Measurements from ENCODE around the gene TOGARAM2.
"Not testable (repeated sequence)": the region's sequence is repeated elsewhere in the genome, so short reads cannot be mapped to it uniquely, and the experiment has no call there.

TOGARAM2 gene

DNA sequence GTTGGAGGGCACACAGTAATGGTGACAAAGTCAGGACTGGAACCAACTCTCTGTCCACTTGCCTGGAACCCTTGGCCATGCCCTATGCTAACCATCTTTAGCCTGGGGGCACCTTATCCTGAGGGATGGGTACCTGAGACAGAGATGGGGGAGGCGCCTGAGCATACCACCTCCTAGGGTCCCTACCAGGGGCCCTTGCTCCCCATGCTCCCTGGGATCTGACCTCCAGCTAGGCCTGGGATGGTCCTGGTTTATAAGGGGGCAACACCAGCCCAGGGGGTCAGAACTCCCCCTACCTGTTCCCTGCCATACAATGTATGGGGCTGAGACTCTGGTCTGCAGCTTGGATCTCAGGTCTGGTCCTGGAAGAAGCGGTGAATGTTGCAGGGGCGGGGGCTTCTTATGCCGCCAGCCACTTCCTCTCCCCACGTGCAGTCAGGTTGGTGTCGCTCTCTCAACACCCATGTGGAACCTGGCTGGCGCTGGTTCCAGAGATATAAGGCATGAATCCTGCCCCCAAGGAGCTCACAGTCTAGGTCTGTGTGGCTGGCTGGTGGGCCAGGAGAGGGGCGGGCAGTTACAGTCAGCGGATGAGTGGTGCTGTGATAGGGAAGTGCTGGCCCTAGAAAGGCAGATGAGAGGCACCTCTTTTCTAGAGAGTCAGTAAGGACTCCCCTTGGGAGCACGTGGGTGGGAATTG lies 3.8 kb upstream of the TOGARAM2 start:
- no peak for DNase-seq

DNA sequence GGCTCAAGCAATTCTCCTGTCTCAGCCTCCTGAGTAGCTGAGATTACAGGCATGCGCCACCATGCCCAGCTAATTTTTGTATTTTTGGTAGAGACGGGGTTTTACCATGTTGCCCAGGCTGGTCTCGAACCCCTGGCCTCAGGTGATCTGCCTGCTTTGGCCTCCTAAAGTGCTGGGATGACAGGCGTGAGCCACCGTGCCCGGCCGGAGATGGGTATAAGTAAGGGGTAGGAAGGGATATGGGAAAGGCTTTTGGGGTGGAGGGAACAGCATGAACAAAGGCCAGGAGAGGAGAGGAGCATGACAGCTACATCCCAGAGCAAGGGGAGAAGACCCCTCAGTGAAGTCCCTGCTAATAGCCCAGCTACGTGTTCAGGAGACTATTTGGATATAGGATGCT lies 3.1 kb upstream of the TOGARAM2 start:
- not testable (repeated sequence) for DNase-seq

DNA sequence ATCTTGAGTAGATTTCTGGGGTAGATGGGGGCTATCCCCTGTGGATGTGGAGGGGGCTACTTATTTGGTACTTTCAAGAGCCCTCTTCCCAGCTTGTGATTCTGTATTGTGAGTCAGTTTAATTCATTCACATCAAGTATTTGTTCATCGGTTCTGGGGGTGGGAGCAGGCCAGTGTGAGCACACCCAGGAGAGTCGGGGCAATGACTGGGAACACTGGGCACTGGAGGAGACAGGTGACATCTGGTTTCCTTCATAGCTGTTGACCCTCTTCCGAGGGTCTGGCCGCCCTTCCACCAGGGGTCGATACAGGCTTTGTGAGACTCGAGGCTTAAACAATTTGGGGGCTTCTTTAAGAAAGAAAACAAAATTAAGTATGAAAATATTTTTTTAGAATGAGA lies 2.5 kb upstream of the TOGARAM2 start:
- DNase-seq = no peak

GRCh38 chr2:28979041-28979440 lies 2.1 kb upstream of the TOGARAM2 start:
- DNase-seq = no peak

- no peak for DNase-seq
Measured at GRCh38 chr2:28979576-28980366, 1.3 kb upstream of the TOGARAM2 start.

DNA sequence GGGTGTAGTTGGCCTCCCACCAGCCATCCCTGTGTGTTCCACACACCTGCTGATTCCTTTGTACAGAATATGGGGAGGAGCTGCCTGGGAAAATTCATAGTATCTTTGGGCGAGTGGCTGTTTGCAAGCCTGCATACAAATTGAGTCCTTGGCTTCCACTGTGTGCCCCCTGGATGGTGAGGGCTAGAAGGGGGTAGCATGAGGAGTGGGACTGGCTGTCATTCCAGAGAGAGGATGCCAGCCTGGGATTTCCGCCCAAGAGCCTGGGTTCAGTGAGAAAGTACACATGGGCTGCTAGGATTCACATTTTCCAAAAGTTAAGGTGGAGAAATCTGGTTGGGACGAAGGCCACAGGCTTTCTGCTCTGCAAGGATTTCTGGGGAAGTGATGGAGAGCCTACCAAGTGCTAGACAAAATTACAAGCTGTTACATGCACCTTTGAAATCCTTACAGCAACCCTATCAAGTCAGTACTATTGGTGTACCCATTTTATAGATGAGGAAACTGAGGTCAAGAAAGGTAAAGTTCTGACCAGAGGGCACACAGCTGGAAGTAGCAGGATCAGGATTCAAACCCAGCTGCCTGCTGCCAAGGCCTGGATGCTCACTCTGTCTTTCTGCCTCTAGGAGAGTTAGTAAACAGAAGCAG lies 606 bp upstream of the TOGARAM2 start:
- no peak for DNase-seq

GRCh38 chr2:28981620-28982376 lies 700 bp downstream of the TOGARAM2 start:
- DNase-seq = no peak

GRCh38 chr2:28982381-28982950 lies 1.4 kb downstream of the TOGARAM2 start:
- DNase-seq = no peak

GRCh38 chr2:28986429-28986828 lies 5.3 kb downstream of the TOGARAM2 start:
- no peak for DNase-seq

DNA sequence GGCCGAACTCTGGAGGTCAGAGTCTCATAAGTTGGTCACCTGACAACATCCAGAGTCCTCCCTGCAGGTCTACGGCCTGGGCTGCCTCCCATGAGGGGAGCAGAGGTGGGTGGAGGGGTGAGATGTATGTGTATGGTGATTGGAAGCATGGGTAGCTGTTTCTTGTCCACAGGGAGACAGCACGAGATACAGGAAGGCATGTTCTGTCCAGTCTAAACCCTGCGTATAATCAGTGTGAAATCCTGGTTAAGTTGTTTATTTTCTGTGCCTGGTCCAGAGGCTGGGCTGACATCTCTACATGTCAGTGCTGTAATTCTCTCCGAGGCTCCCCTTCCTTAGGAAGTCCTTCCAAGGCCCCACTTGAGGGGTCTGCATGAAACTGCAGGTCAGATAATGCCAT lies 8.9 kb downstream of the TOGARAM2 start:
- DNase-seq = no peak

GRCh38 chr2:28990445-28990844 lies 9.3 kb downstream of the TOGARAM2 start:
- no peak for DNase-seq

- DNase-seq = no peak
Measured at GRCh38 chr2:28991021-28991420, 9.9 kb downstream of the TOGARAM2 start.

- DNase-seq = no peak
Measured at GRCh38 chr2:28991460-28991859, 10.4 kb downstream of the TOGARAM2 start.

DNA sequence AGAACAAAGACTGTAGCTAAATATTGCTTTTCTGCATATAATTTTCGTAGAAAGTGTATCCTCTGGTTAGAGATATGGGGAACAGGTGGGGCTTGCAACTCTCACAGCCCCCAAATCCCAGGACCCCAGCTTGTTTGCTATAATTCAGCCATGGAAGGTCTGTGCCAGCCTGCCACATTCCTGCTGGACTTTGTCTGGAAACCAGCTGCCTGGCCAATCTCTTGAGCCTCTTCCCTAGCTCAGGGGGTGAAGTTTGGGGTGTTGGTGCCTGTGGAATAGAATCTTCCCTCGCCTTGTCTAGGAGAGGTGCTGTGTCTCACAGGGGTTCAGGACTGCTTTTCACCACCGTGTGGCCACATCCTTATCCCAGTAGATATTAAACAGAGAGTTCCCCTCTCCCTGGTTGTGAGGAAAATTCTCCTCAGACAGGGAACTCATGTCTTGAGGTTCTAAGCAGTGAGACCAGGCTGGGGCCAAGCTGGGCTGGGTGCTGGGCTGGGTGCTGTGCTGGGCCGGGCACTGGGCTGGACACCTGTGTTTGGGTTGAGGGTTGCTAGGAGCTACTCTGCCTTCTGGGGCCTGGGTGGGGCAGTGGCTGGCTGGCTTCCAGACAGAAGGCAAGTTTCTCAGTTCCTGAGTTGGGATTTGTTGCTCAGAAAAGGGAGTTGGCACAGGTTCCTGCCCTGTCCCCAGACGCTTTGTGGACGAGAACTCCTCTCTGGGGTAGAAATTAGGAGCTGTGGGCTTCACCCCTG lies 12.3 kb downstream of the TOGARAM2 start:
- no peak for DNase-seq

- DNase-seq = no peak
Measured at GRCh38 chr2:28994074-28994473, 13.0 kb downstream of the TOGARAM2 start.

DNA sequence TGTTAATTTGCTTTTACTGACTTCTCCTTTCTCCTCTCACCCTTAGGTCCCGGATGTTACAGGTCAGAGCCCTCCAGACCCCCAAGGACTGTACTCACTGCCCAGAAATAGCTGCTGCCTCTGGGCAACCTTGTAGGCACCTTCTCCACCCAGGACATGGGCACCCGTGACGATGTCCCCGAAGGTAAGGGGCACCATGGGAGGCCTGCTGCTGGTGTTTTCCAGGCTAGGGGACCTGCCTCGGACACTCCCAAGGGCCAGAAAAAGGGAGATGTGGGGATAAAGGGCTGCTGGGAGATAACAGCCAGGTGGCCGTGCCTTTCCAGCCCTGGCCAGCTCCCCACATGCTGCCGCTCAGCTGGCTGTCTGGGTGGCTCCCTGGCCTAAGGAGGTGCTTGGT lies 13.6 kb downstream of the TOGARAM2 start:
- DNase-seq = no peak

DNA sequence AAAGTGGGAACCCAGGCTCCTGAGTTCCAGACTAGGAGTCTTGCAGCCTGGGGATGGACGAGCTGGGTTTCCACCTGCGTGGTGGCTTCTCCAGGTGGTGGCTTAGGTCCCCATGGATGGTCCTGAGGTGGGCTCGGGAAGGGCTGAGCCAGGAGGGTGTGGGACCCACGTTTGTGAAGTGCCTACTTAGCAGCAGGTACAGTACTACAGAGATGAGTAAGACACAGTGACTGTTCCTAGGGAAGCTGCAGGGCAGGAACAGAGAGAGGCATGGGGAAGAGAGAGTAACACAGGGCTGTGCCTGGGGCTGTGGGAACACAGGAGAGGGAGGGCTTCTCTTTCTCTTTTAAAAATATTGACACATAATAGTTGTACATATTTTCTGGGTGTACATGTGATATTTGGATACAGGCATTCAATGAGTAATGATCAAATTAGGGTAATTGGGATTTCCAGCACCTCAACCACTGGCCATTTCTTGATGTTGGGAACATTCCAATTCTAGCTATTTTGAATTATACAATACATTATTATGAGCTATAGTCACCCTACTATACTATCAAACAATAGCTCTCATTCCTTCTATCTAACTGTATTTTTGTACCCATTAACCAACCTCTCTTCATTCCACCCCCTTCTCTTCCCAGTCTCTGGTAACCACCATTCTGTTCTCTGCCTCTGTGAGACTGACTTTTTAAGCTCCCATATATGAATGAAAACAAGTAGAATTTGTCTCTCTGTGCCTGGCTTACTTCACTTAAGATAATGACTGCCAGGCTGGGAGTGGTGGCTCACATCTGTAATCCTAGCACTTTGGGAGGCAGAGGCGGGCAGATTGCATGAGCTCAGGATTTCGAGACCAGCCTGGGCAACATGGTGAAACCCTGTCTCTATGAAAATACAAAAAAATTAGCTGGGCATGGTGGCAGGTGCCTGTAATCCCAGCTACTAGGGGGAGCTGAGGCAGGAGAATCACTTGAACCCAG lies 15.0 kb downstream of the TOGARAM2 start:
- no peak for DNase-seq

DNA sequence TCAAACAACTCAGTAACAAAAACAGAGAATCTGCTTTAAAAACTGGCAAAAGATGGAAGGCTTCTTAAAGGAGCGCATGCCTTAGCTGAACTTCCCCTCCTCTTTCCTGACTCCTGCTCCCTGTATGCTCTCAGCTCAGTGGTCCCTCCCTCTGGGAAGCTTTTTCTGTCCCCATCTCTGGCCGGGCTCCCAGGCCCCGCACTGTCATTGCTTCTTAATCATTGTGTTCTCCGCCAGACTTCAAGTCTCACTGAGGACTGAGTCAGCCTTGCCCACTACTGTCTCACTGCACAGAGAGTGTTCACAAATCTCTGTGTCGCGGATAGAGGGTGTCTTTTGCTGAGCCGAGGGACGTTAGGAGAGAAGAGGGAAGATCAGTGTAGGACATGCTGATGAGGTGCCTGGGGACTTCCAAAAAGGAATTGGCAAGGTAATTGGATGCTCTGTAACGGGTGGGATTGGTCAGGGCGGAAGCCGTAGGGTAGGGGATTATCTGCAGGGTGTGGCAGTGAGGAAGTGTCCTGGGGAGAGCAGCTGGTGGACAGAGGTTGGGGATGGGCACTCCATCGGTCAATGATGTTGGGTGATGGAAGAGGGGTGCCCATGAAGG lies 16.2 kb downstream of the TOGARAM2 start:
- no peak for DNase-seq

DNA sequence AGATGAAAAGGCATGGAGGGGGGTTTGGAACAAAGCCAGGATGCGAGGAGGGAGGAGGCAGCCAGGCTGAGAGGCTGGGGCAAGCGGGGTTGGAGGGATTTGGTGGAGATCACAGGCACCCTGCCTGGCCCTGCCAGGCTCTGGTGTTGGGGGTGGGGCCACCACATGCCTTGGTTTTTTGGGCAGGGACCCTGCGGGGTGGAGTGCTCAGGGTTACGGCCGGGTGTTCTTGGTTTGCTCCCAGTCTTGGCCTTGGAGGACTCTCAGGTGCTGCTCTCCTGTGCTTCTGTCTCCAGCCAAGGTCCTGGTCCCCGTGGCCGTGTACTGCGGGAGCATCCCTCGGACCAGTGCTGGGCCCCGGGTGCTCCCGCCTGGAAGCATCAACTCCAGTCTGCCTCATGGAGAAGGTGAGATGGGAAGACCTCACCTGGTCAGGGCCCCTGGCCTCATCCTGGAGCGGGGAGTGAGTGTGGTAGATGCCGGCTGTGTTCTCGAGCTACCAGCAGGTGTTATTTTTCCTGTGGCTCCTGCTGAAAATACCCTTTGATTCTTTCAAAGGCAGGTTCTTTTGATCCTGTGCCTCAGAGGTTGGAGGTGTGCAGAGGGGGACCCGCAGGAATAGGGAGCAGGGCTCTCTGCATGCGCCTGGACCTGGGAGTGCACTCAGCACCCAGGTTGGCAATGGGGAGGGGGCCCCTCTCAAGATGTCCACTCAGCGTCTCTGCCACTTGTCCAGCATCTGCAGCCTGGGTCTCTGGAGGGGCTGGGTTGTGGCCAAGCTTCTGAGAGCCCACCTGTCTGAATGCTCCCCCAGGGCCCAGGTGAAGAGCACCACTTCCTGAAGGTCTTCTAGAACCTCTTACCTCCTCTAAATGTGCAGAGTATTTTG lies 17.0 kb downstream of the TOGARAM2 start:
- DNase-seq = no peak

Measured in NCI-H1417 treated with DMSO at 0.1 percent for 48 hours (cell line).